Smooth muscle cell of trachea (primary cell): ENCODE results near the gene DZIP1. TPM values are rescaled to one million over a fixed set of nuclear protein-coding genes. Genes with fewer than 3 reads are reported as not detected.

Experiments used
- total RNA-seq: library from RNA; depleted of rRNA; stranded (reverse); fragments of >200 nt; gene quantifications from 2 replicates; pipeline ENCODE4 v1.2.1, GENCODE V29; 2014

The DZIP1 gene, protein sequence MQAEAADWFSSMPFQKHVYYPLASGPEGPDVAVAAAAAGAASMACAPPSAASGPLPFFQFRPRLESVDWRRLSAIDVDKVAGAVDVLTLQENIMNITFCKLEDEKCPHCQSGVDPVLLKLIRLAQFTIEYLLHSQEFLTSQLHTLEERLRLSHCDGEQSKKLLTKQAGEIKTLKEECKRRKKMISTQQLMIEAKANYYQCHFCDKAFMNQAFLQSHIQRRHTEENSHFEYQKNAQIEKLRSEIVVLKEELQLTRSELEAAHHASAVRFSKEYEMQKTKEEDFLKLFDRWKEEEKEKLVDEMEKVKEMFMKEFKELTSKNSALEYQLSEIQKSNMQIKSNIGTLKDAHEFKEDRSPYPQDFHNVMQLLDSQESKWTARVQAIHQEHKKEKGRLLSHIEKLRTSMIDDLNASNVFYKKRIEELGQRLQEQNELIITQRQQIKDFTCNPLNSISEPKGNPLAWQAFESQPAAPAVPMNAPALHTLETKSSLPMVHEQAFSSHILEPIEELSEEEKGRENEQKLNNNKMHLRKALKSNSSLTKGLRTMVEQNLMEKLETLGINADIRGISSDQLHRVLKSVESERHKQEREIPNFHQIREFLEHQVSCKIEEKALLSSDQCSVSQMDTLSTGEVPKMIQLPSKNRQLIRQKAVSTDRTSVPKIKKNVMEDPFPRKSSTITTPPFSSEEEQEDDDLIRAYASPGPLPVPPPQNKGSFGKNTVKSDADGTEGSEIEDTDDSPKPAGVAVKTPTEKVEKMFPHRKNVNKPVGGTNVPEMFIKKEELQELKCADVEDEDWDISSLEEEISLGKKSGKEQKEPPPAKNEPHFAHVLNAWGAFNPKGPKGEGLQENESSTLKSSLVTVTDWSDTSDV
- total RNA-seq, result 50.0 and 52.7 TPM in 2 replicates

GRCh38 chr13:95644601-95645052 is at the start of gene DZIP1:
Gene DZIP1, minus strand, starts transcription at chr13:95644706. Its CDS starts 2,677 bp downstream, at chr13:95642029.

GRCh38 chr13:95676762-95677563 is 32.5 kb upstream of the DZIP1 start, which contains the start of gene DNAJC3:
Gene DNAJC3, plus strand, starts transcription at chr13:95677139. Its CDS starts 117 bp downstream, at chr13:95677256.

GRCh38 chr13:95552539-95553441 is 91.7 kb downstream of the DZIP1 start, which contains the start of gene CLDN10:
Gene CLDN10, plus strand, starts transcription at chr13:95552720. Its CDS starts 34 bp downstream, at chr13:95552754.

Other genes starting within 250 kb of the DZIP1 start
- gene CLDN10, start 92.0 kb downstream of the DZIP1 start, total RNA-seq, result not detected in 2 replicates
- 42.5 and 46.1 TPM in 2 replicates for gene DNAJC3, start 32.4 kb upstream of the DZIP1 start, total RNA-seq